Upper lobe of left lung (tissue), 4 donors: Measurements from ENCODE around the gene CDKN1C.

Experiments used
- CTCF ChIP-seq, 6 experiments: fragments of 450-650 bp in 4 of 6; fragments of 200-600 bp in 2 of 6; sonication (generic) in 2 of 6; IDR thresholded peaks; one replicate each; pipeline ENCODE4 v1.5.1; 2016 to 2019; ENCODE audit warnings: antibody characterized with exemption in 6 of 6
- EP300 ChIP-seq, 4 donors: sonication (generic); formaldehyde crosslinking; IDR thresholded peaks; one replicate each; pipeline ENCODE4 v1.5.1; 2017; ENCODE audit warnings: antibody characterized with exemption in 4 of 4, control low read depth in 2 of 4
- POLR2A ChIP-seq, 4 donors: fragments of 450-650 bp; IDR thresholded peaks; one replicate each; pipeline ENCODE4 v1.5.1; 2016 to 2017; ENCODE audit warnings: antibody characterized with exemption in 4 of 4, mild to moderate bottlenecking in 2 of 4
- POLR2AphosphoS5 ChIP-seq, 2 donors: sonication (generic); formaldehyde crosslinking; IDR thresholded peaks; one replicate each; pipeline ENCODE4 v1.5.1; 2017; ENCODE audit warnings: antibody characterized with exemption in 2 of 2

- TF ChIP-seq CTCF (IDR thresholded peaks at IDR 0.05): no peak
- no peak for TF ChIP-seq POLR2A (IDR thresholded peaks at IDR 0.05)
- TF ChIP-seq POLR2AphosphoS5 (IDR thresholded peaks at IDR 0.05): no peak
- TF ChIP-seq EP300 (IDR thresholded peaks at IDR 0.05): no peak
These were observed 26.3 kb upstream of the CDKN1C start for GRCh38 chr11:2911785-2912391.
